SK-N-SH treated with all-trans-retinoic acid at 6 μM for 48 hours (cell line): ENCODE data around the gene TMC3.

Source experiments
- ATAC-seq: fragments of 200-7000 bp; cut with Tn5 transposase; 3 replicates; pipeline ENCODE4 v1.9.1; 2020; ENCODE audit warnings: mild to moderate bottlenecking, moderate library complexity
- ARNTL ChIP-seq: fragments of 450-650 bp; formaldehyde crosslinking; IDR thresholded peaks from 2 replicates; pipeline ENCODE4 v1.5.0; 2020; ENCODE audit warnings: low read depth, mild to moderate bottlenecking, moderate library complexity, borderline replicate concordance
- BACH2 ChIP-seq: fragments of 250-450 bp; sonication (Bioruptor Pico); IDR thresholded peaks from 2 replicates; pipeline ENCODE4 v1.9.0; 2021; ENCODE audit warnings: mild to moderate bottlenecking, borderline replicate concordance
- CREB5 ChIP-seq: fragments of 250-450 bp; sonication (Bioruptor Pico); IDR thresholded peaks from 2 replicates; pipeline ENCODE4 v1.5.1; 2020; ENCODE audit warnings: low read depth, mild to moderate bottlenecking, moderate library complexity
- CSDC2 ChIP-seq: fragments of 250-450 bp; sonication (Bioruptor Pico); IDR thresholded peaks from 2 replicates; pipeline ENCODE4 v1.5.0; 2020; ENCODE audit warnings: mild to moderate bottlenecking, moderate library complexity
- GLIS3 ChIP-seq: fragments of 250-450 bp; sonication (Bioruptor Pico); IDR thresholded peaks from 2 replicates; pipeline ENCODE4 v1.5.0; 2020; ENCODE audit warnings: mild to moderate bottlenecking, moderate library complexity
- ISL1 ChIP-seq: fragments of 250-450 bp; sonication (Bioruptor Pico); IDR thresholded peaks from 2 replicates; pipeline ENCODE4 v2.1.2; 2022; ENCODE audit warnings: mild to moderate bottlenecking, moderate library complexity
- OSR1 ChIP-seq: fragments of 250-450 bp; sonication (Bioruptor Pico); IDR thresholded peaks from 2 replicates; pipeline ENCODE4 v1.8.0; 2022; ENCODE audit warnings: moderate library complexity, mild to moderate bottlenecking, inconsistent platforms
- PATZ1 ChIP-seq: fragments of 250-450 bp; sonication (Bioruptor Pico); IDR thresholded peaks from 2 replicates; pipeline ENCODE4 v1.8.0; 2020; ENCODE audit warnings: mild to moderate bottlenecking, moderate library complexity, borderline replicate concordance
- PPARA ChIP-seq: fragments of 250-450 bp; sonication (Bioruptor Pico); IDR thresholded peaks from 2 replicates; pipeline ENCODE4 v1.5.0; 2020; ENCODE audit warnings: mild to moderate bottlenecking, borderline replicate concordance
- RARB ChIP-seq: fragments of 250-450 bp; sonication (Bioruptor Pico); IDR thresholded peaks from 2 replicates; pipeline ENCODE4 v1.8.0; 2021; ENCODE audit warnings: mild to moderate bottlenecking, moderate library complexity
- SNAI2 ChIP-seq: fragments of 250-450 bp; sonication (Bioruptor Pico); IDR thresholded peaks from 2 replicates; pipeline ENCODE4 v1.5.0; 2020; ENCODE audit warnings: mild to moderate bottlenecking, moderate library complexity
- TCF4 ChIP-seq: fragments of 250-450 bp; sonication (Bioruptor Pico); IDR thresholded peaks from 2 replicates; pipeline ENCODE4 v1.8.0; 2021; ENCODE audit warnings: mild to moderate bottlenecking, moderate library complexity, borderline replicate concordance
- ZFP3 ChIP-seq: fragments of 250-450 bp; sonication (Bioruptor Pico); IDR thresholded peaks from 2 replicates; pipeline ENCODE4 v1.5.0; 2020; ENCODE audit warnings: mild to moderate bottlenecking, moderate library complexity
- ZFP30 ChIP-seq: fragments of 450-650 bp; formaldehyde crosslinking; IDR thresholded peaks from 2 replicates; pipeline ENCODE4 v1.5.0; 2022; ENCODE audit warnings: mild to moderate bottlenecking, moderate library complexity
- ZNF565 ChIP-seq: fragments of 450-650 bp; formaldehyde crosslinking; conservative IDR thresholded peaks from 2 replicates; pipeline ENCODE4 v1.5.0; 2020; ENCODE audit warnings: low read depth, mild to moderate bottlenecking, moderate library complexity
- ZNF70 ChIP-seq: fragments of 450-650 bp; formaldehyde crosslinking; IDR thresholded peaks from 2 replicates; pipeline ENCODE4 v1.5.0; 2020; ENCODE audit warnings: mild to moderate bottlenecking, moderate library complexity
- ZNF8 ChIP-seq: fragments of 450-650 bp; formaldehyde crosslinking; IDR thresholded peaks from 2 replicates; pipeline ENCODE4 v1.5.0; 2020; ENCODE audit warnings: mild to moderate bottlenecking, moderate library complexity
- TF ChIP-seq, protein P1 (sequence below): fragments of 250-450 bp; sonication (Bioruptor Pico); IDR thresholded peaks from 2 replicates; pipeline ENCODE4 v1.5.0; 2020; ENCODE audit warnings: mild to moderate bottlenecking, moderate library complexity
- TF ChIP-seq, protein P2 (sequence below): fragments of 250-450 bp; sonication (Bioruptor Pico); IDR thresholded peaks from 2 replicates; pipeline ENCODE4 v1.5.1; 2021; ENCODE audit warnings: mild to moderate bottlenecking, moderate library complexity

TMC3 gene

GRCh38 chr15:81375461-81375860, 1.4 kb upstream of the TMC3 start:
- ATAC-seq, result no peak
- TF ChIP-seq, protein P1, sequence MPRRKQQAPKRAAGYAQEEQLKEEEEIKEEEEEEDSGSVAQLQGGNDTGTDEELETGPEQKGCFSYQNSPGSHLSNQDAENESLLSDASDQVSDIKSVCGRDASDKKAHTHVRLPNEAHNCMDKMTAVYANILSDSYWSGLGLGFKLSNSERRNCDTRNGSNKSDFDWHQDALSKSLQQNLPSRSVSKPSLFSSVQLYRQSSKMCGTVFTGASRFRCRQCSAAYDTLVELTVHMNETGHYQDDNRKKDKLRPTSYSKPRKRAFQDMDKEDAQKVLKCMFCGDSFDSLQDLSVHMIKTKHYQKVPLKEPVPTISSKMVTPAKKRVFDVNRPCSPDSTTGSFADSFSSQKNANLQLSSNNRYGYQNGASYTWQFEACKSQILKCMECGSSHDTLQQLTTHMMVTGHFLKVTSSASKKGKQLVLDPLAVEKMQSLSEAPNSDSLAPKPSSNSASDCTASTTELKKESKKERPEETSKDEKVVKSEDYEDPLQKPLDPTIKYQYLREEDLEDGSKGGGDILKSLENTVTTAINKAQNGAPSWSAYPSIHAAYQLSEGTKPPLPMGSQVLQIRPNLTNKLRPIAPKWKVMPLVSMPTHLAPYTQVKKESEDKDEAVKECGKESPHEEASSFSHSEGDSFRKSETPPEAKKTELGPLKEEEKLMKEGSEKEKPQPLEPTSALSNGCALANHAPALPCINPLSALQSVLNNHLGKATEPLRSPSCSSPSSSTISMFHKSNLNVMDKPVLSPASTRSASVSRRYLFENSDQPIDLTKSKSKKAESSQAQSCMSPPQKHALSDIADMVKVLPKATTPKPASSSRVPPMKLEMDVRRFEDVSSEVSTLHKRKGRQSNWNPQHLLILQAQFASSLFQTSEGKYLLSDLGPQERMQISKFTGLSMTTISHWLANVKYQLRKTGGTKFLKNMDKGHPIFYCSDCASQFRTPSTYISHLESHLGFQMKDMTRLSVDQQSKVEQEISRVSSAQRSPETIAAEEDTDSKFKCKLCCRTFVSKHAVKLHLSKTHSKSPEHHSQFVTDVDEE (CRISPR knock-in tag), result 0 out of 2 replicates have a peak, but pooled peaks have one; percentile 39
- TF ChIP-seq, protein P2, sequence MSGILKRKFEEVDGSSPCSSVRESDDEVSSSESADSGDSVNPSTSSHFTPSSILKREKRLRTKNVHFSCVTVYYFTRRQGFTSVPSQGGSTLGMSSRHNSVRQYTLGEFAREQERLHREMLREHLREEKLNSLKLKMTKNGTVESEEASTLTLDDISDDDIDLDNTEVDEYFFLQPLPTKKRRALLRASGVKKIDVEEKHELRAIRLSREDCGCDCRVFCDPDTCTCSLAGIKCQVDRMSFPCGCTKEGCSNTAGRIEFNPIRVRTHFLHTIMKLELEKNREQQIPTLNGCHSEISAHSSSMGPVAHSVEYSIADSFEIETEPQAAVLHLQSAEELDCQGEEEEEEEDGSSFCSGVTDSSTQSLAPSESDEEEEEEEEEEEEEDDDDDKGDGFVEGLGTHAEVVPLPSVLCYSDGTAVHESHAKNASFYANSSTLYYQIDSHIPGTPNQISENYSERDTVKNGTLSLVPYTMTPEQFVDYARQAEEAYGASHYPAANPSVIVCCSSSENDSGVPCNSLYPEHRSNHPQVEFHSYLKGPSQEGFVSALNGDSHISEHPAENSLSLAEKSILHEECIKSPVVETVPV, result 0 out of 2 replicates have a peak, but pooled peaks have one; percentile 40
- TF ChIP-seq CREB5 (CRISPR knock-in tag), result peak; percentile 50; the same call in 1 of the 2 replicates
- TF ChIP-seq ISL1 (CRISPR knock-in tag), result peak; percentile 91
- no peak for TF ChIP-seq OSR1
- peak; percentile 36; the same call in 1 of the 2 replicates for TF ChIP-seq TCF4
- TF ChIP-seq ZNF565 (CRISPR knock-in tag), result no peak
- TF ChIP-seq, all 23 proteins: peak for 5

- no peak for TF ChIP-seq ZFP30 (CRISPR knock-in tag)
- TF ChIP-seq CREB5 (CRISPR knock-in tag), result no peak
- no peak for TF ChIP-seq ZNF8 (CRISPR knock-in tag)
- TF ChIP-seq ZNF70 (CRISPR knock-in tag), result no peak
- no peak for TF ChIP-seq RARB (CRISPR knock-in tag)
- no peak for TF ChIP-seq CSDC2 (CRISPR knock-in tag)
- no peak for TF ChIP-seq GLIS3 (CRISPR knock-in tag)
- no peak for TF ChIP-seq PPARA (CRISPR knock-in tag)
- TF ChIP-seq BACH2 (CRISPR knock-in tag), result no peak
- no peak for TF ChIP-seq PATZ1
- TF ChIP-seq ZFP3 (CRISPR knock-in tag), result no peak
- no peak for TF ChIP-seq ARNTL
- no peak for TF ChIP-seq ZNF565 (CRISPR knock-in tag)
- TF ChIP-seq, protein P1 (CRISPR knock-in tag), result no peak
- TF ChIP-seq TCF4, result no peak
- no peak for ATAC-seq
Measured at GRCh38 chr15:81373176-81373575, 837 bp downstream of the TMC3 start.

DNA sequence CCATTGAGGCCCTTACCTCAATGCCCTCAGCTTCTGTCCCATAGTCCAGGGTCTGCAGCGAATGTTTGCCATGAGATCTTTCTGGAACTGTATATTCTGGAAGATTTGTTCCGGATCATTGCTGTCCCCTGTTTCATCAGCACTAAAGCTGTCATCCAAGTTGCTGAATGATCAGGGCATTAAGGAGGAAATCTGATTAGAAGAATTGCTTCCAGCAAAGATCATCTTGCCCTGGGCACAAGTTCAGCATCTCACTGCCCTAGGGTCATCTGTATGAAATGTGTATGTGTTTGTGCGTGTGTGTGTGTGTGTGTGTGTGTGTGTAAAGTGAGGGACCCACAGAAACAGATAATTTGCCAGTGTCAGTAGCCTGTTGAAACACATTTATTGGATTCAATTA, 1.4 kb downstream of the TMC3 start:
- ATAC-seq, result no peak
- TF ChIP-seq ZNF565 (CRISPR knock-in tag) (no peak), OSR1 (no peak), SNAI2 (CRISPR knock-in tag) (no peak), PPARA (CRISPR knock-in tag) (no peak), RARB (CRISPR knock-in tag) (no peak), ARNTL (no peak), ZFP30 (CRISPR knock-in tag) (no peak), CREB5 (CRISPR knock-in tag) (peak; percentile 48; the same call in 1 of the 2 replicates), CSDC2 (CRISPR knock-in tag) (no peak), ZNF70 (CRISPR knock-in tag) (no peak), GLIS3 (CRISPR knock-in tag) (no peak; the same call in 1 of the 2 replicates), ZFP3 (CRISPR knock-in tag) (0 out of 2 replicates have a peak, but pooled peaks have one; percentile 33), ISL1 (CRISPR knock-in tag) (peak; percentile 81)
- TF ChIP-seq, protein P1 (CRISPR knock-in tag), result no peak
- TF ChIP-seq, all 23 proteins: peak for 3
